ENCODE results near the gene XPNPEP3. TPM values are rescaled to one million over a fixed set of nuclear protein-coding genes. Genes with fewer than 3 reads are reported as not detected.
A peak's percentile ranks its signal among the peaks of the same experiment; 100 is the strongest.
"Not testable (repeated sequence)": the region's sequence is repeated elsewhere in the genome, so short reads cannot be mapped to it uniquely, and the experiment has no call there.

The XPNPEP3 gene
- total and polyA plus RNA-seq, 5 donors from 2014 or later = 2.4 to 15.3 (median 5.4) TPM

DNA sequence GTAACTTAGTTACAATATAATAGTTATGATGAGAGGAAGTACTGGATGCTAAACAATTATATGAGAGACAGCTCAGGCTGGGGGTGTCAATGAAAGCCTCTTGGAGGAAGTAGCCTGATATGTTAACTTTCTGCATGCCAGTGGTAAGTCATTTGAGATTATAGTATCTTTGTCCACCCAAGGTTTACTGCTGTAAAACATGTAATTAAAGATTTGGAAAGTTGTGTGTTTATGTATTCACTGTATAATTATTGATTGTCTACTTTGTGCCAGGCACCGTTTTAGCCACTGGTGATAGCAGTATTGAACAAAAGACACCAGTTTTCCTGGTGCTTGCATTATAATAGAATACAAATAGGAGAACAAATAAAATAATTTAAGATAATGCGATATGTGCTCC, 5.6 kb downstream of the XPNPEP3 start:
- peak overlapping the region in 1 of 3 donors; percentile 52 for H3K27ac Mint-ChIP-seq
- Histone ChIP-seq H3K4me1 (ENCODE audit: control insufficient read depth, insufficient read depth, low read length, poor library complexity, severe bottlenecking) (peaks cover 6% of the 10 kb centered on the region), H3K27ac (ENCODE audit: insufficient read depth, low read length, poor library complexity, severe bottlenecking) (no peak overlapping the region), H3K9me3 (ENCODE audit: control insufficient read depth in 2 of 2, low read length in 2 of 2) (no peaks in the 10 kb centered on the region), H3K27me3 (ENCODE audit: control insufficient read depth, insufficient read depth, low read length) (no peaks in the 10 kb centered on the region), H3K4me3 (ENCODE audit: low read depth, low read length) (no peak overlapping the region), H3K36me3 (ENCODE audit: control insufficient read depth, insufficient read depth, low read length) (peaks cover 4% of the 10 kb centered on the region)
- H3K27me3 Mint-ChIP-seq = peaks cover under 1% of the 10 kb centered on the region
- no peak for ATAC-seq (ENCODE audit: low read depth in 2 of 2)
- peaks cover 5% of the 10 kb centered on the region for H3K36me3 Mint-ChIP-seq
- no peaks in the 10 kb centered on the region for H3K9me3 Mint-ChIP-seq
- no peak for DNase-seq
- no peak overlapping the region for H3K4me3 Mint-ChIP-seq
- peaks cover 29 to 56% (median 30%) of the 10 kb centered on the region in 4 donors for H3K4me1 Mint-ChIP-seq

GRCh38 chr22:40867109-40867508, 10.2 kb downstream of the XPNPEP3 start:
- Mint-ChIP-seq H3K9me3 (peaks cover 0 to 2% (median 0%) of the 10 kb centered on the region in 7 donors), H3K27ac (peak overlapping the region in 1 of 3 donors; percentile 6), H3K4me1 (peaks cover 16 to 32% (median 18%) of the 10 kb centered on the region in 4 donors), H3K36me3 (peaks cover 10% of the 10 kb centered on the region), H3K4me3 (no peak overlapping the region), H3K27me3 (no peaks in the 10 kb centered on the region)
- H3K4me1 ChIP-seq (ENCODE audit: control insufficient read depth, insufficient read depth, low read length, poor library complexity, severe bottlenecking) = no peaks in the 10 kb centered on the region
- DNase-seq (no peak), ATAC-seq (ENCODE audit: low read depth in 2 of 2) (no peak)
- no peak overlapping the region for H3K27ac ChIP-seq (ENCODE audit: insufficient read depth, low read length, poor library complexity, severe bottlenecking)
- no peak overlapping the region for H3K4me3 ChIP-seq (ENCODE audit: low read depth, low read length)
- H3K27me3 ChIP-seq (ENCODE audit: control insufficient read depth, insufficient read depth, low read length) = no peaks in the 10 kb centered on the region
- H3K36me3 ChIP-seq (ENCODE audit: control insufficient read depth, insufficient read depth, low read length) = peaks cover 6% of the 10 kb centered on the region
- no peaks in the 10 kb centered on the region for H3K9me3 ChIP-seq (ENCODE audit: control insufficient read depth in 2 of 2, low read length in 2 of 2)

DNA sequence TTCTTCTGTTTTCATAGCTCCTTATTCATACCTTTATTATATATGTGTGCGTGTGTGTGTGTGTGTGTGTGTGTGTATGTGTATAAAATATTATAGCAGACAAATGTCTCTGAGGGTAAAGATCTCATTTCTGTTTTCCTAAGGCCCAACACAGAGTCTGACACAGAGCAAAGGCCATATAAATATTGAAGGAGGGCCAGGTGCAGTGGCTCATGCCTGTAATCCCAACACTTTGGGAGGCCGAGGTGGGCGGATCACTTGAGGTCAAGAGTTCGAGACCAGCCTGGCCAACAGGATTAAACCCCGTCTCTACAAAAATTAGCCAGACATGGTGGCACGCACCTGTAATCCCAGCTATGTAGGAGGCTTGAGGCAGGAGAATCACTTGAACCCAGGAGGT, 11.4 kb downstream of the XPNPEP3 start:
- H3K27me3 ChIP-seq (ENCODE audit: control insufficient read depth, insufficient read depth, low read length); H3K9me3 ChIP-seq (ENCODE audit: control insufficient read depth in 2 of 2, low read length in 2 of 2); H3K4me3 ChIP-seq (ENCODE audit: low read depth, low read length); H3K27ac ChIP-seq (ENCODE audit: insufficient read depth, low read length, poor library complexity, severe bottlenecking); ATAC-seq (ENCODE audit: low read depth in 2 of 2); H3K36me3 Mint-ChIP-seq; H3K36me3 ChIP-seq (ENCODE audit: control insufficient read depth, insufficient read depth, low read length); H3K27me3 Mint-ChIP-seq; H3K27ac Mint-ChIP-seq; DNase-seq; H3K4me1 ChIP-seq (ENCODE audit: control insufficient read depth, insufficient read depth, low read length, poor library complexity, severe bottlenecking); H3K9me3 Mint-ChIP-seq; H3K4me3 Mint-ChIP-seq: not testable (repeated sequence)
- H3K4me1 Mint-ChIP-seq = peaks cover 5 to 23% (median 17%) of the 10 kb centered on the region in 4 donors

DNA sequence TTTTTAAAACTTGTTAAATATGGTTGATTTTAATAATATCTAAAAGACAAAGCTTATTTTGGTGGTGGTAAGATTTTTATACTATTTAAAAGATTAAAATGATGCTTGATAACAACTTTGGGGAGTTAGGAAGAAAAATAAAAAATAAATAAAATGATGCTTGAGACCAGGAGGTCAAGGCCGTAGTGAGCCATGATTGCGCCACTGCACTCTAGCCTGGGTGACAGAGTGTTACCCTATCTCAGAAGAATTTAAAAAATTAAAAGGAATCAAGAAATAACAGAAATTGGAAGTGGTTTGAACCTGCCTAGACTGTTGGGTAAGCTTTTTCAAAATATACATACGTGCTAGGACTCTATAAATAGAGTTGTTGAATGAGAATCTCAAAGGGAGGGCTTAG, 17.1 kb downstream of the XPNPEP3 start:
- peaks cover 0 to 4% (median under 1%) of the 10 kb centered on the region in 4 donors for H3K4me1 Mint-ChIP-seq
- peaks cover 10% of the 10 kb centered on the region for H3K36me3 Mint-ChIP-seq
- DNase-seq (no peak), ATAC-seq (ENCODE audit: low read depth in 2 of 2) (no peak)
- H3K27ac Mint-ChIP-seq = no peak overlapping the region
- H3K27me3 Mint-ChIP-seq = no peaks in the 10 kb centered on the region
- no peaks in the 10 kb centered on the region for H3K9me3 Mint-ChIP-seq
- Histone ChIP-seq H3K27ac (ENCODE audit: insufficient read depth, low read length, poor library complexity, severe bottlenecking) (no peak overlapping the region), H3K4me1 (ENCODE audit: control insufficient read depth, insufficient read depth, low read length, poor library complexity, severe bottlenecking) (no peaks in the 10 kb centered on the region), H3K9me3 (ENCODE audit: control insufficient read depth in 2 of 2, low read length in 2 of 2) (no peaks in the 10 kb centered on the region), H3K36me3 (ENCODE audit: control insufficient read depth, insufficient read depth, low read length) (peaks cover 10% of the 10 kb centered on the region), H3K4me3 (ENCODE audit: low read depth, low read length) (no peak overlapping the region), H3K27me3 (ENCODE audit: control insufficient read depth, insufficient read depth, low read length) (no peaks in the 10 kb centered on the region)
- H3K4me3 Mint-ChIP-seq = no peak overlapping the region

DNA sequence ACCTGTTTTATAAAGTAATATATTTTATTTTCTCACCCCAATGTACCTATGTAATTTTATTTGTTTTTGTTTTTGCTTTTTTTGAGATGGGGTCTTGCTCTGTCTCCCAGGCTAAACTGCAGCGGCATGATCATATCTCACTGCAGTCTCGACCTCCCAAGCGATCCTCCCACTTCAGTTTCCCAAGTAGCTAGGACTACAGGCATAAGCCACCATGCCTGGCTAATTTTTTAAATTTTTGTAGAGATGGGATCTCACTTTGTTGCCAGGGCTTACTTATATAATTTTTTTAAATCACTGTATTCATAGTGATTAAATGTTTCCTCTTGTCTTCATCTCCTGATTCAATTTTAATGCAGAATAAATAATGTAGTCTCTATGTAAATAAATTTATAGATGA, 18.2 kb downstream of the XPNPEP3 start:
- no peaks in the 10 kb centered on the region for H3K9me3 Mint-ChIP-seq
- H3K27ac ChIP-seq (ENCODE audit: insufficient read depth, low read length, poor library complexity, severe bottlenecking) = no peak overlapping the region
- no peaks in the 10 kb centered on the region for H3K9me3 ChIP-seq (ENCODE audit: control insufficient read depth in 2 of 2, low read length in 2 of 2)
- no peaks in the 10 kb centered on the region for H3K27me3 ChIP-seq (ENCODE audit: control insufficient read depth, insufficient read depth, low read length)
- H3K27ac Mint-ChIP-seq = no peak overlapping the region
- no peak for DNase-seq
- peaks cover 10% of the 10 kb centered on the region for H3K36me3 Mint-ChIP-seq
- no peaks in the 10 kb centered on the region for H3K27me3 Mint-ChIP-seq
- no peak overlapping the region for H3K4me3 Mint-ChIP-seq
- ATAC-seq (ENCODE audit: low read depth in 2 of 2) = no peak
- H3K36me3 ChIP-seq (ENCODE audit: control insufficient read depth, insufficient read depth, low read length) = peaks cover 10% of the 10 kb centered on the region
- H3K4me1 ChIP-seq (ENCODE audit: control insufficient read depth, insufficient read depth, low read length, poor library complexity, severe bottlenecking) = no peaks in the 10 kb centered on the region
- H3K4me1 Mint-ChIP-seq = peaks cover 0 to 4% (median under 1%) of the 10 kb centered on the region in 4 donors
- H3K4me3 ChIP-seq (ENCODE audit: low read depth, low read length) = no peak overlapping the region

DNA sequence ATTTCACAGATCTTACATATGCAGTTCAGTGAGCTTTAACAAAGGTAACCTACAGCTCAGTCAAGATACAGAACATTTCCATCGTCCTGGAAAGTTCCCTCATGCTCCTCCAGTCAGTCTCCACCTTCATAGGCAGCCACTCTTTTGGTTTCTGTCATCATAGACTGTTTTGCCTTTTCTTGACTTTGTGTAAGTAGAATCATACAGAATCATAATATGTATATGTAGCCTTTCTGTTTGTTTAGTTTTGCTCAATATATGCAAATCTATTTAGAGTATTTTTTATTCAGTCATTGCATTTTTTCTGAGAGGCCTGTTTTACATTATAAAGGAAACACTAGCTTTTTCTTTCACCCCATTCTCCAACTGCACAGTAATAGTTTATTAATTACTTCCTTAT, 20.0 kb downstream of the XPNPEP3 start:
- Histone ChIP-seq H3K27ac (ENCODE audit: insufficient read depth, low read length, poor library complexity, severe bottlenecking) (no peak overlapping the region), H3K4me3 (ENCODE audit: low read depth, low read length) (no peak overlapping the region), H3K9me3 (ENCODE audit: control insufficient read depth in 2 of 2, low read length in 2 of 2) (no peaks in the 10 kb centered on the region), H3K4me1 (ENCODE audit: control insufficient read depth, insufficient read depth, low read length, poor library complexity, severe bottlenecking) (no peaks in the 10 kb centered on the region), H3K36me3 (ENCODE audit: control insufficient read depth, insufficient read depth, low read length) (peaks cover 10% of the 10 kb centered on the region), H3K27me3 (ENCODE audit: control insufficient read depth, insufficient read depth, low read length) (no peaks in the 10 kb centered on the region)
- ATAC-seq (ENCODE audit: low read depth in 2 of 2) (no peak), DNase-seq (no peak)
- Mint-ChIP-seq H3K9me3 (no peaks in the 10 kb centered on the region), H3K4me1 (peaks cover 0 to 4% (median under 1%) of the 10 kb centered on the region in 4 donors), H3K27ac (no peak overlapping the region), H3K27me3 (no peaks in the 10 kb centered on the region), H3K4me3 (no peak overlapping the region), H3K36me3 (peaks cover 12% of the 10 kb centered on the region)

GRCh38 chr22:40877488-40877887, 20.5 kb downstream of the XPNPEP3 start:
- no peaks in the 10 kb centered on the region for H3K27me3 Mint-ChIP-seq
- Histone ChIP-seq H3K27me3 (ENCODE audit: control insufficient read depth, insufficient read depth, low read length) (no peaks in the 10 kb centered on the region), H3K9me3 (ENCODE audit: control insufficient read depth in 2 of 2, low read length in 2 of 2) (no peaks in the 10 kb centered on the region), H3K27ac (ENCODE audit: insufficient read depth, low read length, poor library complexity, severe bottlenecking) (no peak overlapping the region), H3K4me3 (ENCODE audit: low read depth, low read length) (no peak overlapping the region), H3K4me1 (ENCODE audit: control insufficient read depth, insufficient read depth, low read length, poor library complexity, severe bottlenecking) (no peaks in the 10 kb centered on the region), H3K36me3 (ENCODE audit: control insufficient read depth, insufficient read depth, low read length) (peaks cover 14% of the 10 kb centered on the region)
- peaks cover 0 to 4% (median 0%) of the 10 kb centered on the region in 4 donors for H3K4me1 Mint-ChIP-seq
- H3K27ac Mint-ChIP-seq = no peak overlapping the region
- H3K36me3 Mint-ChIP-seq = peaks cover 13% of the 10 kb centered on the region
- H3K4me3 Mint-ChIP-seq = no peak overlapping the region
- H3K9me3 Mint-ChIP-seq = no peaks in the 10 kb centered on the region
- no peak for ATAC-seq (ENCODE audit: low read depth in 2 of 2)
- DNase-seq = no peak

DNA sequence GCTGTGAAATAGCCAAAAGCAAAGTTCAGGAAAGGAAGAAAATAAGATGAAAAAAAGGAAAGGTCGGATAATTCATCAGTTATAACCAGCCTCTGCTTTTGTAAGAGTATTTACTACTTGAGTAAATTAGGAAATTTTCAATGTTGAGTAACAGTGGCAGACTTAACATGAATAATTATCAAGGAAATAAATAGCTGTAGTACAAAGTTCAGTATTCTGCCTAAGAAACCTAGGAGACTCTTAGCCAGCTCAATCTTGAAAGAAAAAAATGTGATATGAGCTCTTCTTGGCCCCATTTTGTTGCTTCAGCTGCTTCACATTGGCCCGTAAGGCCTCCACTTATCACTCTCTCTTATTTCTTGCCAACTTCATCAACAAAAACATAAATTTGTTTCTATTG, 22.0 kb downstream of the XPNPEP3 start:
- Histone ChIP-seq H3K9me3 (ENCODE audit: control insufficient read depth in 2 of 2, low read length in 2 of 2) (no peaks in the 10 kb centered on the region), H3K27ac (ENCODE audit: insufficient read depth, low read length, poor library complexity, severe bottlenecking) (no peak overlapping the region), H3K4me1 (ENCODE audit: control insufficient read depth, insufficient read depth, low read length, poor library complexity, severe bottlenecking) (no peaks in the 10 kb centered on the region), H3K27me3 (ENCODE audit: control insufficient read depth, insufficient read depth, low read length) (no peaks in the 10 kb centered on the region), H3K4me3 (ENCODE audit: low read depth, low read length) (no peak overlapping the region), H3K36me3 (ENCODE audit: control insufficient read depth, insufficient read depth, low read length) (peaks cover 22% of the 10 kb centered on the region)
- Mint-ChIP-seq H3K27ac (no peak overlapping the region), H3K9me3 (no peaks in the 10 kb centered on the region), H3K4me1 (peaks cover 0 to 4% (median 0%) of the 10 kb centered on the region in 4 donors), H3K27me3 (no peaks in the 10 kb centered on the region), H3K36me3 (peaks cover 13% of the 10 kb centered on the region), H3K4me3 (no peak overlapping the region)
- DNase-seq (no peak), ATAC-seq (ENCODE audit: low read depth in 2 of 2) (no peak)
